CD4-positive, alpha-beta T cell (primary cell): ENCODE measurements around the gene ATP5MC2. TPM values are rescaled to one million over a fixed set of nuclear protein-coding genes. Genes with fewer than 3 reads are reported as not detected.

Experiments used
- ATAC-seq: fragments of 200-7000 bp; cut with Tn5 transposase; one replicate; pipeline ENCODE4 v1.10.0; 2022; ENCODE audit warnings: mild to moderate bottlenecking; ENCODE audit not compliant: poor library complexity
- CTCF ChIA-PET: fragments of 350-600 bp; sonication (Branson Sonifier 250); formaldehyde crosslinking; loops from one replicate; lab custom pipeline; 2021; ENCODE audit warnings: antibody characterized with exemption, inconsistent platforms; lab: Charles Lee
- POLR2A ChIA-PET: fragments of 350-600 bp; sonication (Branson Sonifier 250); formaldehyde crosslinking; loops from one replicate; lab custom pipeline; 2021; ENCODE audit warnings: antibody characterized with exemption, inconsistent platforms; lab: Charles Lee
- DNase-seq, 14 experiments: peaks; one replicate each; pipeline ENCODE4 v3.0.0-alpha.2; 2013 to 2020; ENCODE audit warnings: mixed read lengths in 2 of 14
- H3K27ac ChIP-seq, 2 donors: one replicate each; pipeline versions ENCODE4 v1.5.1 to v1.7.0; 2013; ENCODE audit warnings: low read length in 2 of 2, low read depth in 1 of 2, mild to moderate bottlenecking in 1 of 2
- H3K27me3 ChIP-seq, 2 experiments: 1 replicate in 1 of 2; 2 replicates in 1 of 2; pipeline versions ENCODE4 v1.6.1 to v1.7.0; 2013; ENCODE audit warnings: low read length in 2 of 2, control low read depth in 1 of 2, mild to moderate bottlenecking in 1 of 2, moderate library complexity in 1 of 2; ENCODE audit not compliant: insufficient read depth in 2 of 2, control insufficient read depth in 1 of 2
- H3K36me3 ChIP-seq: one replicate; pipeline ENCODE4 v1.6.1; 2013; ENCODE audit warnings: low read length, control low read depth; ENCODE audit not compliant: insufficient read depth
- H3K4me1 ChIP-seq: one replicate; pipeline ENCODE4 v1.6.1; 2013; ENCODE audit warnings: low read length, control low read depth; ENCODE audit not compliant: insufficient read depth
- H3K4me3 ChIP-seq: one replicate; pipeline ENCODE4 v1.5.1; 2013; ENCODE audit warnings: mild to moderate bottlenecking, low read length, moderate library complexity
- H3K9me3 ChIP-seq, 2 experiments: 1 replicate in 1 of 2; 2 replicates in 1 of 2; pipeline versions ENCODE4 v1.6.1 to v1.7.0; 2013; ENCODE audit warnings: low read length in 2 of 2, mild to moderate bottlenecking in 2 of 2, control low read depth in 1 of 2, moderate library complexity in 1 of 2; ENCODE audit not compliant: control insufficient read depth in 1 of 2, insufficient read depth in 1 of 2
- H3K27ac Mint-ChIP-seq: one replicate; pipeline ENCODE4 v1.8.0; 2020; ENCODE audit warnings: mixed read lengths
- H3K27me3 Mint-ChIP-seq: one replicate; pipeline ENCODE4 v1.8.0; 2021; ENCODE audit warnings: mixed read lengths
- H3K36me3 Mint-ChIP-seq: one replicate; pipeline ENCODE4 v1.8.0; 2021; ENCODE audit warnings: low read depth, mixed read lengths
- H3K4me1 Mint-ChIP-seq: one replicate; pipeline ENCODE4 v1.8.0; 2021; ENCODE audit warnings: low read depth, mixed read lengths
- H3K4me3 Mint-ChIP-seq: one replicate; pipeline ENCODE4 v1.8.0; 2020; ENCODE audit warnings: mild to moderate bottlenecking, mixed read lengths
- H3K9me3 Mint-ChIP-seq: one replicate; pipeline ENCODE4 v1.8.0; 2020; ENCODE audit warnings: mixed read lengths
- intact Hi-C, 2 experiments: fragments of 100-400 bp; cut with DNase I in 1 of 2; cut with micrococcal nuclease in 1 of 2; formaldehyde crosslinking; loops; one replicate each; pipeline versions ENCODE4 v1.15.1 to v1.9.0; 2023 to 2025; cut with DNase I, micrococcal nuclease
- total RNA-seq, 174 experiments: library from RNA in 2 of 174; stranded (reverse) in 2 of 174; gene quantifications; one replicate each; pipeline ENCODE4 v1.2.3 and lab custom pipeline; 2021 to 2026
- TF ChIP-seq, protein P1 (sequence below): fragments of 200-600 bp; IDR thresholded peaks from one replicate; pipeline ENCODE4 v1.8.0; 2022; ENCODE audit warnings: antibody characterized with exemption, mild to moderate bottlenecking

The ATP5MC2 gene
- total RNA-seq, 2 experiments from 2014 or later, result 235 to 245 TPM

- TF ChIP-seq, protein P1, sequence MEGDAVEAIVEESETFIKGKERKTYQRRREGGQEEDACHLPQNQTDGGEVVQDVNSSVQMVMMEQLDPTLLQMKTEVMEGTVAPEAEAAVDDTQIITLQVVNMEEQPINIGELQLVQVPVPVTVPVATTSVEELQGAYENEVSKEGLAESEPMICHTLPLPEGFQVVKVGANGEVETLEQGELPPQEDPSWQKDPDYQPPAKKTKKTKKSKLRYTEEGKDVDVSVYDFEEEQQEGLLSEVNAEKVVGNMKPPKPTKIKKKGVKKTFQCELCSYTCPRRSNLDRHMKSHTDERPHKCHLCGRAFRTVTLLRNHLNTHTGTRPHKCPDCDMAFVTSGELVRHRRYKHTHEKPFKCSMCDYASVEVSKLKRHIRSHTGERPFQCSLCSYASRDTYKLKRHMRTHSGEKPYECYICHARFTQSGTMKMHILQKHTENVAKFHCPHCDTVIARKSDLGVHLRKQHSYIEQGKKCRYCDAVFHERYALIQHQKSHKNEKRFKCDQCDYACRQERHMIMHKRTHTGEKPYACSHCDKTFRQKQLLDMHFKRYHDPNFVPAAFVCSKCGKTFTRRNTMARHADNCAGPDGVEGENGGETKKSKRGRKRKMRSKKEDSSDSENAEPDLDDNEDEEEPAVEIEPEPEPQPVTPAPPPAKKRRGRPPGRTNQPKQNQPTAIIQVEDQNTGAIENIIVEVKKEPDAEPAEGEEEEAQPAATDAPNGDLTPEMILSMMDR, result no peak
- Mint-ChIP-seq H3K4me1 (no peaks in the 10 kb centered on the region), H3K27ac (no peak overlapping the region), H3K36me3 (no peaks in the 10 kb centered on the region), H3K4me3 (no peak overlapping the region), H3K9me3 (no peaks in the 10 kb centered on the region), H3K27me3 (peaks cover 9% of the 10 kb centered on the region)
- ChIA-PET POLR2A (interaction anchor here (1.2 kb wide), 1 partner anchor 60 kb away, joined by 3 read pairs; no protein-coding TSS in a partner anchor), CTCF (interaction anchor here (1.2 kb wide), 1 partner anchor 11 kb away, joined by 9 read pairs; the partner anchor contains the start of gene ATP5MC2)
- Histone ChIP-seq H3K36me3 (no peaks in the 10 kb centered on the region), H3K27ac (no peak overlapping the region), H3K27me3 (peaks cover 0 to 3% of the 10 kb centered on the region in 2 experiments), H3K9me3 (peaks cover 0 to 5% of the 10 kb centered on the region in 2 experiments), H3K4me1 (no peaks in the 10 kb centered on the region), H3K4me3 (no peak overlapping the region)
- ATAC-seq (no peak), DNase-seq (no peak)
- intact Hi-C loops, result no loop called here
Measured at GRCh38 chr12:53686436-53686835, 10.6 kb upstream of the ATP5MC2 start.

DNA sequence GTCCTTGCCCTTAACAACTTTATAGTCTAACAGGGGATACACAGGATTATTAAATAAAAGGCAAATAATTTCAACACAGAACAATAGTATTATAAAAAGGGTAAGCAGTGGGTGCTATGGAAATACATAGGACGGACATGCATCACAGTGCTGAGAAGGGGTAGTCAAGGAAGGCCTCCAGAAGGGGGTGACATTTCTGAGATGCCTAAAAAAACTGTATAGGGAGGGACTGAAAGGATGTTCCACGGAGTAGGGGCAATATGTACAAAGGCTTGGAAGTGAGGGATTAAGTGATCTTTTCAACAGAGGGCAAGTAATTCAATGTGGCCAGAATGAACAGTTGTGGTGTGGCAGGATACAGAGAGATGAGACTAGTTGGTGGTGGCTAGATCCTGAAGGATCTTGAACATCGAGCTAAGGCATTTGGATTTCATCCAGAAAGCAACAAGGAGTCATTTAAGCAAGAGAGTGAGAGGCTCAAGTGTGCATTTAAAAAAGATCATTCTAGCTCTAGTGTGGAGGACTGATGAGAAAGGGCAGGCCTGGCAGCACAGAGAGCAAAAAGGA lies 8.9 kb upstream of the ATP5MC2 start:
- Mint-ChIP-seq H3K4me1 (no peaks in the 10 kb centered on the region), H3K36me3 (no peaks in the 10 kb centered on the region), H3K4me3 (no peak overlapping the region), H3K9me3 (no peaks in the 10 kb centered on the region), H3K27ac (no peak overlapping the region), H3K27me3 (peaks cover 5% of the 10 kb centered on the region)
- no peaks in the 10 kb centered on the region for H3K9me3 ChIP-seq
- ChIA-PET POLR2A (no interaction called here), CTCF (interaction anchor here (1.0 kb wide), 1 partner anchor 9 kb away, joined by 4 read pairs; the partner anchor contains the start of gene ATP5MC2)
- no peaks in the 10 kb centered on the region for H3K27me3 ChIP-seq
- ATAC-seq (no peak), DNase-seq (no peak)
- intact Hi-C loops, result no loop called here
- no peaks in the 10 kb centered on the region for H3K4me1 ChIP-seq
- H3K27ac ChIP-seq, result no peak overlapping the region
- H3K36me3 ChIP-seq, result no peaks in the 10 kb centered on the region
- TF ChIP-seq, protein P1, result no peak
- no peak overlapping the region for H3K4me3 ChIP-seq

DNA sequence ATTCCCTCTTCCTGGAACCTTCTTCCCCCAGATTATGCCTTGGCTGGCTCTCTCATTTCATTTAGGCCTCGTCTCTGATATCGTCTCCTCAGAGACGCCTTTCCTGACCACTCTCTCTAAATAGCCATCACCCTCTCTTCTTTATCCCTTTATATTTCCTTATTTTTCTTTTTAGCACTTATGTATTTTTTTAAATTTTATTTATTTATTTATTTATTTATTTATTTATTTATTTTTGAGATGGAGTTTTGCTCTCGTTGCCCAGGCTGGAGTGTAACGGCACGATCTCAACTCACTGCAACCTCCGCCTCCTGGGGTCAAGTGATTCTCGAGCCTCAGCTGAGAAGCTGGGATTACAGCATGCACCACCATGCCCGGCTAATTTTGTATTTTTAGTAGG lies 8.1 kb upstream of the ATP5MC2 start:
- Histone ChIP-seq H3K9me3 (no peaks in the 10 kb centered on the region), H3K27ac (no peak overlapping the region), H3K27me3 (no peaks in the 10 kb centered on the region), H3K36me3 (no peaks in the 10 kb centered on the region), H3K4me1 (no peaks in the 10 kb centered on the region), H3K4me3 (no peak overlapping the region)
- TF ChIP-seq, protein P1, result no peak
- H3K27ac Mint-ChIP-seq, result no peak overlapping the region
- CTCF ChIA-PET, result interaction anchor here (1.0 kb wide), 1 partner anchor 8 kb away, joined by 4 read pairs; the partner anchor contains the start of gene ATP5MC2
- no peak overlapping the region for H3K4me3 Mint-ChIP-seq
- no peaks in the 10 kb centered on the region for H3K4me1 Mint-ChIP-seq
- POLR2A ChIA-PET, result no interaction called here
- no peak for DNase-seq
- intact Hi-C loops, result no loop called here
- no peaks in the 10 kb centered on the region for H3K9me3 Mint-ChIP-seq
- H3K36me3 Mint-ChIP-seq, result no peaks in the 10 kb centered on the region
- H3K27me3 Mint-ChIP-seq, result peaks cover 12% of the 10 kb centered on the region
- no peak for ATAC-seq
